ENCODE measurements around the gene CRTAP.

DNA sequence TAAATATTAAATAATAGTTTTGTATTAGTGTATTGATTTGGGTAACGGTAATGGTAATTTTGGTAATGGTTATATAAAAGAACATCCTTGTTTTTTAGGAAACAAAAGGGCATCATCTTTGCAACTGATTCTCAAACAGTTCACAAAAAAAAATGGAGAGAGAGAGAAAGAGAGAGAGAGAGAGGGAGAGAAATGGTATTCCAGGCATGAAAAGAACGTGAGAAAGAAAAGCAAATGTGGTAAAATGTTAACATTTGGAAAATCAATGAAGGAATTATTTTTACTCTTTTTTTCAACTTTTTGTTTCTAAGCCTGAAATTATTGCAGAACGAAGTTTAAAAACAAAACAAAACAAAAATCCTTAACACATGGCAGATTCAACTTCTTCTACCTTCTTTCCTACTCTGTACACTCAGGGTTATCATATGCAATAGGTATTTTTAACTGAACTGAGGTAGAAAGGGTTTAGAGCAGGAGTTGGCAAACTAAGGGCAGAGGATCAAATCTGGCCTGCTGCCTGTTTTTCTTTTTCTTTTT is 14.6 kb upstream of the CRTAP start:
- TF ChIP-seq CTCF (IDR thresholded peaks at IDR 0.05) = no peak
- TF ChIP-seq POLR2A (IDR thresholded peaks at IDR 0.05) = no peak
